OCI-LY1 (cell line): Measurements from ENCODE around the gene HMGXB3.
"Not testable (repeated sequence)": the region's sequence is repeated elsewhere in the genome, so short reads cannot be mapped to it uniquely, and the experiment has no call there.

Experiments
- H2AFZ ChIP-seq: fragments of 200-600 bp; sonication (generic), shearing (Covaris generic); 2 replicates; pipeline ENCODE4 v1.6.0; 2014; ENCODE audit warnings: antibody characterized with exemption, mild to moderate bottlenecking, low read length
- H3F3A ChIP-seq: fragments of 200-600 bp; sonication (generic), shearing (Covaris generic); 2 replicates; pipeline ENCODE4 v1.6.0; 2014; ENCODE audit warnings: mild to moderate bottlenecking, antibody characterized with exemption, low read length, moderate library complexity; ENCODE audit not compliant: insufficient read depth
- H3K27ac ChIP-seq: fragments of 200-600 bp; sonication (generic); 2 replicates; pipeline ENCODE4 v1.5.1; 2014; ENCODE audit warnings: low read length, mixed run types, mild to moderate bottlenecking, low read depth; ENCODE audit not compliant: poor library complexity, severe bottlenecking
- H3K27me3 ChIP-seq: fragments of 200-600 bp; sonication (generic); 2 replicates; pipeline ENCODE4 v1.6.0; 2014; ENCODE audit warnings: antibody characterized with exemption, mild to moderate bottlenecking, low read length, moderate library complexity; ENCODE audit not compliant: insufficient read depth
- H3K36me3 ChIP-seq: fragments of 200-600 bp; sonication (generic); 2 replicates; pipeline ENCODE4 v1.6.1; 2014; ENCODE audit warnings: mild to moderate bottlenecking, antibody characterized with exemption, low read length, moderate library complexity, mixed read lengths; ENCODE audit not compliant: insufficient read depth
- H3K4me1 ChIP-seq: fragments of 200-600 bp; sonication (generic); 2 replicates; pipeline ENCODE4 v1.5.1; 2014; ENCODE audit warnings: mild to moderate bottlenecking, low read length, moderate library complexity; ENCODE audit not compliant: insufficient read depth, severe bottlenecking
- H3K4me2 ChIP-seq: fragments of 200-600 bp; sonication (generic), shearing (Covaris generic); 2 replicates; pipeline ENCODE4 v1.6.1; 2014; ENCODE audit warnings: low read length
- H3K4me3 ChIP-seq: fragments of 200-600 bp; sonication (generic); 2 replicates; pipeline ENCODE4 v1.5.1; 2014; ENCODE audit warnings: low read length, low read depth, mild to moderate bottlenecking, mixed read lengths; ENCODE audit not compliant: poor library complexity, severe bottlenecking
- H3K79me2 ChIP-seq: fragments of 200-600 bp; shearing (Covaris generic); 2 replicates; pipeline ENCODE4 v1.6.1; 2016; ENCODE audit warnings: mixed run types, low read length, mixed read lengths; ENCODE audit not compliant: insufficient read depth
- H3K9ac ChIP-seq: fragments of 200-600 bp; sonication (generic), shearing (Covaris generic); 2 replicates; pipeline ENCODE4 v1.6.1; 2014; ENCODE audit warnings: mild to moderate bottlenecking, low read length, mixed read lengths
- H3K9me2 ChIP-seq: fragments of 200-600 bp; sonication (generic), shearing (Covaris generic); 2 replicates; pipeline ENCODE4 v1.6.1; 2014; ENCODE audit warnings: low read depth, mild to moderate bottlenecking, low read length, mixed read lengths
- H3K9me3 ChIP-seq: fragments of 200-600 bp; shearing (Covaris generic); 2 replicates; pipeline ENCODE4 v1.6.1; 2014; ENCODE audit warnings: low read length, mixed read lengths
- H4K20me1 ChIP-seq: fragments of 200-600 bp; sonication (generic), shearing (Covaris generic); 2 replicates; pipeline ENCODE4 v1.6.0; 2016; ENCODE audit warnings: mild to moderate bottlenecking, low read length; ENCODE audit not compliant: insufficient read depth
- EZH2 ChIP-seq: fragments of 200-600 bp; sonication (generic), shearing (Covaris generic); IDR thresholded peaks from 2 replicates; pipeline ENCODE4 v1.8.0; 2017; ENCODE audit warnings: borderline replicate concordance, mixed run types, mild to moderate bottlenecking, antibody characterized with exemption, low read length, moderate library complexity, mixed read lengths
- TF ChIP-seq, protein P1 (sequence below): fragments of 200-600 bp; sonication (generic), shearing (Covaris generic); IDR thresholded peaks from 2 replicates; pipeline ENCODE4 v1.5.1; 2017; ENCODE audit warnings: mild to moderate bottlenecking, antibody characterized with exemption, low read length, moderate library complexity, mixed read lengths

The HMGXB3 gene

DNA sequence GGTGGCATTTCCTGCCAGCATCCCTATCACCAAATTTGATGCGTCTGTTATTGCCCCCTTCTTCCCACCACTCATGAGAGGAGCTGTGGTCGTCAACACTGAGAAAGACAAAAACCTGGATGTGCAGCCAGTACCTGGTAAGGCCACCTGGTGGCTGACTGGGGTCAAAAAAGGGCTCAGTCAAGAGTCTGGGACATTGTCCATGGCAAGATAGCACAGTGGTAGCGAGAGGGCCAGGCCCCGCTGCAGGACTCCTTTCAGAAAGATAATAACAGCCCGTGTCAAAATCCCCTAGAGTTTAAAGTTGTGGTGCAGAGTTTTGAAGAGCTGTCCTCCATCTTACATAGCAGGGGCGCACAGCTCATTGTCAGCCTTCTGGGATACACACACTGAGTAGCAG is 45.0 kb downstream of the HMGXB3 start:
- no peaks in the 10 kb centered on the region for H3K79me2 ChIP-seq
- peaks cover 95% of the 10 kb centered on the region for H3K36me3 ChIP-seq
- TF ChIP-seq, protein P1, sequence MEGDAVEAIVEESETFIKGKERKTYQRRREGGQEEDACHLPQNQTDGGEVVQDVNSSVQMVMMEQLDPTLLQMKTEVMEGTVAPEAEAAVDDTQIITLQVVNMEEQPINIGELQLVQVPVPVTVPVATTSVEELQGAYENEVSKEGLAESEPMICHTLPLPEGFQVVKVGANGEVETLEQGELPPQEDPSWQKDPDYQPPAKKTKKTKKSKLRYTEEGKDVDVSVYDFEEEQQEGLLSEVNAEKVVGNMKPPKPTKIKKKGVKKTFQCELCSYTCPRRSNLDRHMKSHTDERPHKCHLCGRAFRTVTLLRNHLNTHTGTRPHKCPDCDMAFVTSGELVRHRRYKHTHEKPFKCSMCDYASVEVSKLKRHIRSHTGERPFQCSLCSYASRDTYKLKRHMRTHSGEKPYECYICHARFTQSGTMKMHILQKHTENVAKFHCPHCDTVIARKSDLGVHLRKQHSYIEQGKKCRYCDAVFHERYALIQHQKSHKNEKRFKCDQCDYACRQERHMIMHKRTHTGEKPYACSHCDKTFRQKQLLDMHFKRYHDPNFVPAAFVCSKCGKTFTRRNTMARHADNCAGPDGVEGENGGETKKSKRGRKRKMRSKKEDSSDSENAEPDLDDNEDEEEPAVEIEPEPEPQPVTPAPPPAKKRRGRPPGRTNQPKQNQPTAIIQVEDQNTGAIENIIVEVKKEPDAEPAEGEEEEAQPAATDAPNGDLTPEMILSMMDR, result no peak; the same call in 1 of the 2 replicates
- TF ChIP-seq EZH2, result no peak
- no peak overlapping the region for H3K27ac ChIP-seq
- H3F3A ChIP-seq, result no peaks in the 10 kb centered on the region
- H3K4me2 ChIP-seq, result no peak overlapping the region
- no peaks in the 10 kb centered on the region for H4K20me1 ChIP-seq
- no peaks in the 10 kb centered on the region for H3K27me3 ChIP-seq
- no peak overlapping the region for H2AFZ ChIP-seq
- H3K9ac ChIP-seq, result no peak overlapping the region
- H3K9me3 ChIP-seq, result no peaks in the 10 kb centered on the region
- no peaks in the 10 kb centered on the region for H3K4me1 ChIP-seq
- no peak overlapping the region for H3K4me3 ChIP-seq
- no peaks in the 10 kb centered on the region for H3K9me2 ChIP-seq

GRCh38 chr5:150046031-150046430 is 45.5 kb downstream of the HMGXB3 start:
- TF ChIP-seq EZH2, result no peak
- TF ChIP-seq, protein P1, result no peak
- no peaks in the 10 kb centered on the region for H3F3A ChIP-seq
- no peak overlapping the region for H3K27ac ChIP-seq
- H3K79me2 ChIP-seq, result no peaks in the 10 kb centered on the region
- H3K36me3 ChIP-seq, result peaks cover 95% of the 10 kb centered on the region
- no peak overlapping the region for H3K4me2 ChIP-seq
- H3K27me3 ChIP-seq, result no peaks in the 10 kb centered on the region
- no peak overlapping the region for H3K9ac ChIP-seq
- no peaks in the 10 kb centered on the region for H3K9me2 ChIP-seq
- H3K4me1 ChIP-seq, result no peaks in the 10 kb centered on the region
- no peak overlapping the region for H3K4me3 ChIP-seq
- no peaks in the 10 kb centered on the region for H3K9me3 ChIP-seq
- no peaks in the 10 kb centered on the region for H4K20me1 ChIP-seq
- no peak overlapping the region for H2AFZ ChIP-seq

DNA sequence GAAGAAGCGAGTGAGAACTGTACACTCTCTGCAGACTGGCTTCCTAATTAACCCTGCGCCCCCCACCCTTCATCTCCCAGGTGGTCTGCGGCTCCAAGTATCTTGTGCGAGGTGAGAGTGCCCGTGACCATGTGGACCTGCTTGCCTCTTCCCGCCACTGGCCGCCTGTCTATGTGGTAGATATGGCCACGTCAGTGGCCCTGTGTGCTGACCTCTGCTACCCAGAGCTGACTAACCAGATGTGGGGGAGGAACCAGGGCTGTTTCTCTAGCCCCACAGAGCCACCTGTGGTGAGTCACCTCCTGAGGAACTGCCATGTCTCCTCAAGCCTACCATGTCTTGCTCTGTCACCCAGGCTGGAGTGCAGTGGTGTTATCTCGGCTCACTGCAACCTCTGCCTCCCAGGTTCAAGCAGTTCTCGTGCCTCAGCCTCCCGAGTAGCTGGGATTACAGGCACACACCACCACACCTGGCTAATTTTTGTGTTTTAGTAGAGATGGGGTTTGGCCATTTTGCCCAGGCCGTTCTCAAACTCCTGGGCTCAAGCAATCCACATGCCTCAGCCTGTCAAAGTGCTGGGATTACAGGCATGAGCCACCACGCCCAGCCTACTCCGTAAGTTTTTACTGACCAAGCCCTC is 49.8 kb downstream of the HMGXB3 start:
- H4K20me1 ChIP-seq, H2AFZ ChIP-seq, H3F3A ChIP-seq, H3K27me3 ChIP-seq, H3K4me3 ChIP-seq, H3K4me1 ChIP-seq, H3K27ac ChIP-seq, H3K9ac ChIP-seq, H3K9me3 ChIP-seq, H3K4me2 ChIP-seq, H3K79me2 ChIP-seq, H3K9me2 ChIP-seq: not testable (repeated sequence)
- H3K36me3 ChIP-seq, result peaks cover 95% of the 10 kb centered on the region

GRCh38 chr5:150051657-150052195 is 51.2 kb downstream of the HMGXB3 start:
- Histone ChIP-seq H3K4me3 (no peak overlapping the region), H3K9me2 (no peaks in the 10 kb centered on the region), H4K20me1 (no peaks in the 10 kb centered on the region), H3K27ac (no peak overlapping the region), H3K36me3 (peaks cover 87% of the 10 kb centered on the region), H3K9me3 (no peaks in the 10 kb centered on the region), H3K4me2 (no peak overlapping the region), H2AFZ (no peak overlapping the region), H3K79me2 (no peaks in the 10 kb centered on the region), H3K4me1 (no peaks in the 10 kb centered on the region), H3K27me3 (no peaks in the 10 kb centered on the region), H3K9ac (no peak overlapping the region), H3F3A (no peaks in the 10 kb centered on the region)
- TF ChIP-seq, protein P1, result no peak
- TF ChIP-seq EZH2, result no peak
